H1 (cell line): ENCODE data around the gene MED19. TPM values are rescaled to one million over a fixed set of nuclear protein-coding genes. Genes with fewer than 3 reads are reported as not detected.

Source experiments
- CTCF ChIA-PET: fragments of 300-600 bp; sonication (Branson Sonifier 250); formaldehyde crosslinking; loops from one replicate; lab custom pipeline; 2021; ENCODE audit not compliant: partially characterized antibody; lab: Charles Lee
- POLR2A ChIA-PET: fragments of 300-600 bp; sonication (Branson Sonifier 250); formaldehyde crosslinking; loops from one replicate; lab custom pipeline; 2021; ENCODE audit warnings: inconsistent platforms; ENCODE audit not compliant: partially characterized antibody; lab: Charles Lee
- DNase-seq, 2 experiments: peaks; one replicate each; pipeline versions ENCODE4 v3.0.0 to v3.0.0-alpha.2; 2010 to 2022; ENCODE audit warnings: low spot score in 2 of 2, low read depth in 1 of 2, mixed read lengths in 1 of 2
- FAIRE-seq: peaks from 2 replicates; lab custom pipeline; 2011; peaks lifted over from hg19 to GRCh38; lab: Jason Lieb, UNC
- H2AFZ ChIP-seq: 2 replicates; pipeline ENCODE4 v1.8.1; 2012; ENCODE audit warnings: low read length, inconsistent platforms
- H2AK5ac ChIP-seq: 2 replicates; pipeline ENCODE4 v1.6.1; 2013; ENCODE audit warnings: low read depth, low read length
- H2BK120ac ChIP-seq: replicated peaks from 2 replicates; pipeline ENCODE3; 2013; ENCODE audit warnings: low read depth, low read length, inconsistent platforms
- H2BK12ac ChIP-seq: 2 replicates; pipeline ENCODE4 v1.6.1; 2013; ENCODE audit warnings: low read depth, low read length
- H2BK15ac ChIP-seq: 2 replicates; pipeline ENCODE4 v1.6.1; 2013; ENCODE audit warnings: low read length
- H2BK20ac ChIP-seq: 2 replicates; pipeline ENCODE4 v1.6.1; 2013; ENCODE audit warnings: low read length
- H2BK5ac ChIP-seq: 2 replicates; pipeline ENCODE4 v1.6.1; 2013; ENCODE audit warnings: low read depth, low read length
- H3K14ac ChIP-seq: 2 replicates; pipeline ENCODE4 v1.6.1; 2013; ENCODE audit warnings: inconsistent platforms; ENCODE audit not compliant: insufficient read length
- H3K18ac ChIP-seq: 2 replicates; pipeline ENCODE4 v1.6.1; 2013; ENCODE audit warnings: low read length; ENCODE audit errors: extremely low read depth
- H3K23ac ChIP-seq: 2 replicates; pipeline ENCODE4 v1.6.1; 2013; ENCODE audit warnings: inconsistent platforms; ENCODE audit not compliant: insufficient read length
- H3K23me2 ChIP-seq: 2 replicates; pipeline ENCODE4 v1.6.1; 2013; ENCODE audit warnings: low read depth, low read length
- H3K27ac ChIP-seq: 2 replicates; pipeline ENCODE4 v1.6.1; 2011; ENCODE audit warnings: low read depth, low read length, inconsistent platforms
- H3K27me3 ChIP-seq, 4 experiments: replicated peaks in 1 of 4; 1 replicate in 1 of 4; 2 replicates in 3 of 4; pipeline versions ENCODE4 v1.6.1 to v1.8.1; 2011 to 2013; ENCODE audit warnings: low read length in 3 of 4, mild to moderate bottlenecking in 3 of 4, inconsistent platforms in 2 of 4, mixed read lengths in 2 of 4, moderate library complexity in 1 of 4; ENCODE audit not compliant: control insufficient read depth in 3 of 4, insufficient read depth in 3 of 4; ENCODE audit errors: extremely low read depth in 1 of 4
- H3K36me3 ChIP-seq, 4 experiments: 2 replicates each; pipeline versions ENCODE4 v1.6.1 to v1.8.1; 2011 to 2013; ENCODE audit warnings: mild to moderate bottlenecking in 4 of 4, low read length in 3 of 4, moderate library complexity in 2 of 4, control low read depth in 1 of 4, inconsistent platforms in 1 of 4; ENCODE audit not compliant: insufficient read depth in 4 of 4, control insufficient read depth in 2 of 4
- H3K4ac ChIP-seq: replicated peaks from 2 replicates; pipeline ENCODE3; 2013; ENCODE audit warnings: low read length, low read depth, mixed read lengths, inconsistent platforms; ENCODE audit not compliant: insufficient read length
- H3K4me1 ChIP-seq, 4 experiments: replicated peaks in 1 of 4; 1 replicate in 1 of 4; 2 replicates in 3 of 4; pipeline versions ENCODE4 v1.6.1 to v1.8.1; 2011 to 2013; ENCODE audit warnings: low read length in 3 of 4, inconsistent platforms in 2 of 4, mixed read lengths in 1 of 4; ENCODE audit not compliant: insufficient read depth in 4 of 4, control insufficient read depth in 3 of 4
- H3K4me2 ChIP-seq, 2 experiments: 2 replicates each; pipeline versions ENCODE4 v1.6.1 to v1.8.1; 2011 to 2013; ENCODE audit warnings: low read depth in 2 of 2, low read length in 2 of 2, control low read depth in 1 of 2, inconsistent platforms in 1 of 2, mild to moderate bottlenecking in 1 of 2; ENCODE audit not compliant: insufficient read depth in 1 of 2
- H3K4me3 ChIP-seq, 4 experiments: fragments of 200-600, 300-600 bp in 1 of 4; sonication (generic), shearing (Covaris generic), sonication (Bioruptor Twin) in 1 of 4; 2 replicates each; pipeline versions ENCODE4 v1.5.1 to v1.8.1; 2011 to 2016; ENCODE audit warnings: low read length in 4 of 4, low read depth in 3 of 4, control low read depth in 2 of 4, inconsistent platforms in 2 of 4, mild to moderate bottlenecking in 2 of 4, mixed read lengths in 1 of 4, moderate library complexity in 1 of 4; ENCODE audit not compliant: insufficient read depth in 2 of 4; ENCODE audit errors: extremely low read depth in 1 of 4
- H3K56ac ChIP-seq: replicated peaks from 2 replicates; pipeline ENCODE3; 2013; ENCODE audit warnings: low read depth, mild to moderate bottlenecking, mixed read lengths, low read length, inconsistent platforms; ENCODE audit not compliant: insufficient read length
- H3K79me1 ChIP-seq: 2 replicates; pipeline ENCODE4 v1.6.1; 2013; ENCODE audit warnings: low read depth, low read length, control low read depth
- H3K79me2 ChIP-seq, 2 experiments: 2 replicates each; pipeline versions ENCODE4 v1.6.1 to v1.8.1; 2012 to 2013; ENCODE audit warnings: low read length in 2 of 2, mild to moderate bottlenecking in 2 of 2, inconsistent platforms in 1 of 2; ENCODE audit not compliant: insufficient read depth in 2 of 2, control insufficient read depth in 1 of 2
- H3K9ac ChIP-seq, 4 experiments: replicated peaks in 1 of 4; 1 replicate in 1 of 4; 2 replicates in 3 of 4; pipeline versions ENCODE4 v1.6.1 to v1.8.1; 2011 to 2013; ENCODE audit warnings: low read depth in 3 of 4, low read length in 3 of 4, control low read depth in 2 of 4, mild to moderate bottlenecking in 2 of 4, moderate library complexity in 2 of 4, inconsistent platforms in 1 of 4; ENCODE audit errors: extremely low read depth in 1 of 4
- H3K9me3 ChIP-seq, 2 experiments: 2 replicates each; pipeline versions ENCODE4 v1.6.1 to v1.8.1; 2012 to 2013; ENCODE audit warnings: mild to moderate bottlenecking in 2 of 2, moderate library complexity in 2 of 2, control low read depth in 1 of 2, inconsistent platforms in 1 of 2, low read depth in 1 of 2, low read length in 1 of 2, mixed read lengths in 1 of 2; ENCODE audit not compliant: insufficient read depth in 2 of 2
- H4K20me1 ChIP-seq, 2 experiments: replicated peaks in 1 of 2; 2 replicates each; pipeline versions ENCODE3 to v1.8.1; 2011 to 2013; ENCODE audit warnings: inconsistent platforms in 2 of 2, low read length in 2 of 2, mild to moderate bottlenecking in 1 of 2; ENCODE audit not compliant: insufficient read depth in 2 of 2, control insufficient read depth in 1 of 2
- H4K5ac ChIP-seq: 2 replicates; pipeline ENCODE4 v1.6.1; 2013; ENCODE audit warnings: low read length, low read depth, mixed read lengths, inconsistent platforms; ENCODE audit not compliant: insufficient read length
- H4K8ac ChIP-seq: 2 replicates; pipeline ENCODE4 v1.8.0; 2013; ENCODE audit warnings: mild to moderate bottlenecking, moderate library complexity, low read length, inconsistent platforms; ENCODE audit not compliant: insufficient read depth; ENCODE audit errors: extremely low read depth
- H4K91ac ChIP-seq: replicated peaks from 2 replicates; pipeline ENCODE3; 2013; ENCODE audit warnings: low read length, mixed read lengths, inconsistent platforms; ENCODE audit not compliant: insufficient read length
- BACH1 ChIP-seq: IDR thresholded peaks from 2 replicates; pipeline ENCODE4 v1.6.1; 2012; ENCODE audit warnings: low read length, improper control_type of control experiment
- BCL11A ChIP-seq, 2 experiments: IDR thresholded peaks; one replicate each; pipeline ENCODE4 v1.6.1; 2011; ENCODE audit warnings: low read depth in 2 of 2, low read length in 2 of 2, mild to moderate bottlenecking in 2 of 2
- CBX5 ChIP-seq: fragments of 300-800, 300-1000 bp; sonication (generic); IDR thresholded peaks from 2 replicates; pipeline ENCODE4 v1.7.1; 2016; ENCODE audit warnings: antibody characterized with exemption, low read length, low read depth
- CEBPB ChIP-seq: IDR thresholded peaks from 2 replicates; pipeline ENCODE4 v1.6.1; 2012; ENCODE audit warnings: low read depth, low read length
- CTBP2 ChIP-seq: IDR thresholded peaks from 2 replicates; pipeline ENCODE4 v1.7.0; 2011; ENCODE audit warnings: borderline replicate concordance, mild to moderate bottlenecking, moderate library complexity, mixed read lengths, low read length; ENCODE audit not compliant: insufficient read depth, insufficient read length
- FOSL1 ChIP-seq: IDR thresholded peaks from 2 replicates; pipeline ENCODE4 v1.6.1; 2011; ENCODE audit warnings: mild to moderate bottlenecking, low read depth, low read length, moderate library complexity; ENCODE audit not compliant: insufficient read depth
- GABPA ChIP-seq: IDR thresholded peaks from 2 replicates; pipeline ENCODE4 v1.6.1; 2011; ENCODE audit warnings: mild to moderate bottlenecking, low read length, moderate library complexity, borderline replicate concordance; ENCODE audit not compliant: insufficient read depth
- HDAC2 ChIP-seq, 2 experiments: fragments of 300-600 bp in 1 of 2; sonication (generic) in 1 of 2; IDR thresholded peaks; 2 replicates each; pipeline ENCODE4 v1.6.1; 2011 to 2012; ENCODE audit warnings: low read depth in 2 of 2, low read length in 2 of 2, mild to moderate bottlenecking in 2 of 2, moderate library complexity in 2 of 2, borderline replicate concordance in 1 of 2, inconsistent platforms in 1 of 2
- KDM1A ChIP-seq: fragments of 200-600, 300-600 bp; sonication (generic); IDR thresholded peaks from 2 replicates; pipeline ENCODE4 v1.7.1; 2016; ENCODE audit warnings: mild to moderate bottlenecking, low read length, borderline replicate concordance
- KDM5A ChIP-seq: fragments of 200-600 bp; IDR thresholded peaks from 2 replicates; pipeline ENCODE4 v1.7.1; 2012; ENCODE audit warnings: mild to moderate bottlenecking, low read length, inconsistent platforms, mixed read lengths
- NRF1 ChIP-seq: IDR thresholded peaks from 2 replicates; pipeline ENCODE4 v1.6.1; 2011; ENCODE audit warnings: mild to moderate bottlenecking, low read depth, low read length, improper control_type of control experiment
- POU5F1 ChIP-seq: IDR thresholded peaks from 2 replicates; pipeline ENCODE4 v1.6.1; 2011; ENCODE audit warnings: low read depth, mild to moderate bottlenecking, low read length, moderate library complexity
- TAF1 ChIP-seq: IDR thresholded peaks from 2 replicates; pipeline ENCODE4 v1.6.1; 2011; ENCODE audit warnings: mild to moderate bottlenecking, low read depth, low read length
- WGBS, 2 experiments: shearing (Covaris generic) in 1 of 2; methylation state at CpG; one replicate each; pipeline versions ENCODE4 v1.1.6 to v1.1.7; 2013 to 2015; ENCODE audit warnings: low lambda C conversion rate in 2 of 2, mixed read lengths in 2 of 2, inconsistent platforms in 1 of 2, low coverage in 1 of 2, missing lambda C conversion rate in 1 of 2; ENCODE audit not compliant: insufficient replicate concordance in 2 of 2, insufficient coverage in 1 of 2, insufficient read length in 1 of 2; ENCODE audit errors: extremely low coverage in 1 of 2, missing lambda C conversion rate in 1 of 2; 5-methylcytosine and 5-hydroxymethylcytosine counted together
- polyA plus RNA-seq, 7 experiments: library from polyadenylated mRNA; depleted of rRNA in 3 of 7; stranded (reverse) in 5 of 7; unstranded in 2 of 7; fragments of >200 nt in 5 of 7; fragments of 200-250 nt in 2 of 7; gene quantifications; 1 replicate in 5 of 7; 2 replicates in 1 of 7; 4 replicates in 1 of 7; pipeline versions ENCODE4 v1.2.1 to v1.2.3, GENCODE V29; 2011 to 2013; ENCODE audit warnings: missing spikeins in 2 of 7, mixed read lengths in 2 of 7
- total RNA-seq: library from RNA; stranded (reverse); fragmentation: NEBNext Ultra II Directional; extraction: Animal tissue kit (Norgen Biotek cat#: 25700); gene quantifications from 2 replicates; pipeline ENCODE4 v1.2.1, GENCODE V29; 2021

MED19 gene
- total and polyA plus RNA-seq, 2 of the 8 experiments (the other 6 are each of a cell fraction or from before 2014, with no cell fraction given) = 19.4 to 35.4 TPM

GRCh38 chr11:57699813-57700212 is 12.2 kb downstream of the MED19 start:
- Histone ChIP-seq H2AK5ac (no peak overlapping the region), H4K91ac (no peak overlapping the region), H3K23ac (no peak overlapping the region), H3K14ac (no peak overlapping the region), H3K23me2 (no peaks in the 10 kb centered on the region; the same call in 1 of the 2 replicates), H4K20me1 (no peaks in the 10 kb centered on the region), H2BK20ac (no peak overlapping the region), H3K4ac (no peak overlapping the region), H3K79me1 (no peaks in the 10 kb centered on the region), H4K5ac (no peak overlapping the region), H3K4me3 (no peak overlapping the region), H2BK5ac (no peak overlapping the region), H2BK15ac (no peak overlapping the region), H3K4me2 (no peak overlapping the region), H3K27me3 (no peaks in the 10 kb centered on the region), H3K9me3 (no peaks in the 10 kb centered on the region), H2BK12ac (no peak overlapping the region), H3K79me2 (no peaks in the 10 kb centered on the region), H4K8ac (no peak overlapping the region; the same call in 1 of the 2 replicates), H2BK120ac (no peak overlapping the region), H3K36me3 (peaks cover 25 to 71% (median 56%) of the 10 kb centered on the region in 4 experiments), H3K27ac (no peak overlapping the region), H2AFZ (no peak overlapping the region), H3K9ac (no peak overlapping the region), H3K56ac (no peak overlapping the region), H3K4me1 (no peaks in the 10 kb centered on the region), H3K18ac (no peak overlapping the region)
- 92% methylated on average over 10 of the region's 10 CpGs; no CpG with 5 or more reads in 1 of the 2 experiments for WGBS, 2 experiments
- ChIA-PET CTCF (interaction anchor here (0.8 to 1.7 kb wide), 5 partner anchors 10 to 245 kb away, joined by 3 to 6 read pairs (median 3); no protein-coding TSS in a partner anchor), POLR2A (interaction anchor here (0.9 to 3.6 kb wide), 6 partner anchors 8 to 42 kb away, joined by 3 to 13 read pairs (median 8); partner anchors contain the start of genes MED19 and SELENOH)
- FAIRE-seq (no peak), DNase-seq (peak in 1 of 2 experiments; percentile 46)
- TF ChIP-seq HDAC2 (IDR thresholded peaks at IDR 0.05; ENCODE audit: borderline replicate concordance in 1 of 2, low read depth in 2 of 2, low read length in 2 of 2) = no peak
- no peak for TF ChIP-seq GABPA
- no peak for TF ChIP-seq POU5F1
- TF ChIP-seq BCL11A (IDR thresholded peaks at IDR 0.05; ENCODE audit: low read depth in 2 of 2, low read length in 2 of 2) = no peak
- no peak for TF ChIP-seq TAF1
- no peak for TF ChIP-seq KDM1A
- TF ChIP-seq CEBPB = no peak
- TF ChIP-seq CTBP2 = no peak
- TF ChIP-seq BACH1 = no peak
- no peak for TF ChIP-seq KDM5A
- TF ChIP-seq FOSL1 = no peak
- no peak for TF ChIP-seq CBX5
- TF ChIP-seq NRF1 = no peak
